GM23338 (cell line): Measurements from ENCODE around the gene MRPS24. TPM values are rescaled to one million over a fixed set of nuclear protein-coding genes. Genes with fewer than 3 reads are reported as not detected.

Experiments
- ATAC-seq: fragments of 200-7000 bp; cut with Tn5 transposase; 3 replicates; pipeline ENCODE4 v1.9.1; 2020
- DNase-seq: peaks from one replicate; pipeline ENCODE4 v3.0.0-alpha.2; 2015; ENCODE audit warnings: low spot score
- H2AFZ ChIP-seq: fragments of 200-600 bp; sonication (generic); 2 replicates; pipeline ENCODE4 v1.8.0; 2016; ENCODE audit warnings: antibody characterized with exemption, mild to moderate bottlenecking, moderate library complexity
- H3F3A ChIP-seq: fragments of 200-600 bp; sonication (generic); replicated peaks from 2 replicates; pipeline ENCODE4 v1.8.0; 2017; ENCODE audit warnings: antibody characterized with exemption, mixed run types, low read depth
- H3K27ac ChIP-seq: fragments of 200-600 bp; sonication (generic); 2 replicates; pipeline ENCODE4 v1.6.1; 2016; ENCODE audit warnings: low read depth
- H3K27me3 ChIP-seq: fragments of 200-600 bp; sonication (generic); 2 replicates; pipeline ENCODE4 v1.8.0; 2016; ENCODE audit warnings: mild to moderate bottlenecking, mixed run types, moderate library complexity; ENCODE audit not compliant: insufficient read depth
- H3K36me3 ChIP-seq: fragments of 200-600 bp; sonication (generic); 2 replicates; pipeline ENCODE4 v1.8.0; 2016; ENCODE audit warnings: mild to moderate bottlenecking; ENCODE audit not compliant: insufficient read depth
- H3K4me1 ChIP-seq: fragments of 200-600 bp; sonication (generic); 2 replicates; pipeline ENCODE4 v1.8.0; 2016; ENCODE audit warnings: mild to moderate bottlenecking, moderate library complexity; ENCODE audit not compliant: insufficient read depth
- H3K4me2 ChIP-seq: fragments of 200-600 bp; sonication (generic); 2 replicates; pipeline ENCODE4 v1.7.1; 2017; ENCODE audit warnings: mixed run types
- H3K4me3 ChIP-seq: fragments of 200-600 bp; sonication (generic); 2 replicates; pipeline ENCODE4 v1.6.1; 2016; ENCODE audit warnings: mixed run types
- H3K79me2 ChIP-seq: fragments of 200-600 bp; sonication (generic); replicated peaks from 2 replicates; pipeline ENCODE4 v1.8.0; 2017; ENCODE audit warnings: mild to moderate bottlenecking; ENCODE audit not compliant: insufficient read depth
- H3K9me2 ChIP-seq: fragments of 200-600 bp; sonication (generic); 2 replicates; pipeline ENCODE4 v1.8.0; 2017; ENCODE audit not compliant: insufficient read depth
- H4K20me1 ChIP-seq: fragments of 200-600 bp; sonication (generic); replicated peaks from 2 replicates; pipeline ENCODE4 v1.8.0; 2017; ENCODE audit warnings: mild to moderate bottlenecking; ENCODE audit not compliant: insufficient read depth
- H3K27ac Mint-ChIP-seq: 2 replicates; pipeline ENCODE4 v1.8.0; 2020; ENCODE audit warnings: inconsistent platforms, mild to moderate bottlenecking, moderate library complexity, mixed read lengths
- H3K27me3 Mint-ChIP-seq: 3 replicates; pipeline ENCODE4 v1.8.0; 2022; ENCODE audit warnings: low read depth, mild to moderate bottlenecking, moderate library complexity, mixed read lengths, inconsistent platforms; ENCODE audit not compliant: insufficient read depth, poor library complexity
- H3K36me3 Mint-ChIP-seq: 3 replicates; pipeline ENCODE4 v1.8.0; 2021; ENCODE audit warnings: low read depth, mild to moderate bottlenecking, inconsistent platforms, moderate library complexity, mixed read lengths
- H3K4me1 Mint-ChIP-seq: 3 replicates; pipeline ENCODE4 v1.8.0; 2020; ENCODE audit warnings: mild to moderate bottlenecking, inconsistent platforms, mixed read lengths
- H3K4me3 Mint-ChIP-seq: 3 replicates; pipeline ENCODE4 v1.8.0; 2021; ENCODE audit warnings: moderate library complexity, mild to moderate bottlenecking, inconsistent platforms, mixed read lengths
- H3K9me3 Mint-ChIP-seq: 3 replicates; pipeline ENCODE4 v1.8.0; 2020; ENCODE audit warnings: moderate library complexity, mild to moderate bottlenecking, inconsistent platforms, mixed read lengths
- CTCF ChIP-seq, 2 experiments: fragments of 200-600 bp in 1 of 2; sonication (generic) in 1 of 2; conservative IDR thresholded peaks; 2 replicates each; pipeline versions ENCODE4 v1.5.1 to v1.6.1; 2016 to 2017; ENCODE audit warnings: antibody characterized with exemption in 2 of 2, low read depth in 2 of 2, mild to moderate bottlenecking in 2 of 2, moderate library complexity in 1 of 2
- ETS1 ChIP-seq: IDR thresholded peaks from 2 replicates; pipeline ENCODE4 v1.6.1; 2016; ENCODE audit warnings: antibody characterized with exemption
- EZH2 ChIP-seq: fragments of 200-600 bp; sonication (generic); IDR thresholded peaks from one replicate; pipeline ENCODE4 v1.8.0; 2017; ENCODE audit warnings: antibody characterized with exemption, mild to moderate bottlenecking, low read depth; ENCODE audit not compliant: unreplicated experiment
- JUNB ChIP-seq: IDR thresholded peaks from one replicate; pipeline ENCODE4 v1.6.1; 2016; ENCODE audit warnings: antibody characterized with exemption; ENCODE audit not compliant: unreplicated experiment
- NANOG ChIP-seq: IDR thresholded peaks from 2 replicates; pipeline ENCODE4 v1.6.1; 2016; ENCODE audit warnings: antibody characterized with exemption, borderline replicate concordance
- POLR2AphosphoS5 ChIP-seq: IDR thresholded peaks from 2 replicates; pipeline ENCODE4 v1.6.1; 2016; ENCODE audit warnings: antibody characterized with exemption, low read depth
- REST ChIP-seq: IDR thresholded peaks from one replicate; pipeline ENCODE4 v1.6.1; 2018; ENCODE audit warnings: antibody characterized with exemption; ENCODE audit not compliant: unreplicated experiment
- STAT1 ChIP-seq: IDR thresholded peaks from one replicate; pipeline ENCODE4 v1.6.1; 2016; ENCODE audit warnings: antibody characterized with exemption; ENCODE audit not compliant: unreplicated experiment
- ZNF331 ChIP-seq: fragments of 250-450 bp; sonication (Bioruptor Pico); IDR thresholded peaks from 2 replicates; pipeline ENCODE4 v1.5.0; 2020; ENCODE audit warnings: low read depth, mild to moderate bottlenecking, moderate library complexity
- polyA plus RNA-seq: library from polyadenylated mRNA; unstranded; fragments of >200 nt; fragmentation: Nextera tagmentation; extraction: Ambion mirVana; gene quantifications from 2 replicates; pipeline ENCODE4 v1.2.1, GENCODE V29; 2016
- total RNA-seq: library from RNA; depleted of rRNA; stranded (reverse); fragments of >200 nt; shearing (Covaris generic); gene quantifications from 2 replicates; pipeline ENCODE4 v1.2.3, GENCODE V29; 2014

Gene MRPS24
- total and polyA plus RNA-seq, 2 experiments from 2014 or later, result 82.9 to 152 TPM

- Histone ChIP-seq H3K9me2 (no peaks in the 10 kb centered on the region), H3K4me2 (no peak overlapping the region), H3K79me2 (no peaks in the 10 kb centered on the region), H3K4me1 (no peaks in the 10 kb centered on the region), H3K36me3 (no peaks in the 10 kb centered on the region), H3K4me3 (no peak overlapping the region), H3F3A (no peaks in the 10 kb centered on the region), H3K27ac (no peak overlapping the region), H2AFZ (no peak overlapping the region), H3K27me3 (no peaks in the 10 kb centered on the region), H4K20me1 (no peaks in the 10 kb centered on the region)
- DNase-seq, result no peak
- peaks cover 4% of the 10 kb centered on the region for H3K36me3 Mint-ChIP-seq
- no peak overlapping the region for H3K4me3 Mint-ChIP-seq
- ATAC-seq, result no peak
- H3K9me3 Mint-ChIP-seq, result peaks cover 10% of the 10 kb centered on the region
- H3K27ac Mint-ChIP-seq, result no peak overlapping the region
- H3K27me3 Mint-ChIP-seq, result peaks cover 2% of the 10 kb centered on the region
- H3K4me1 Mint-ChIP-seq, result no peaks in the 10 kb centered on the region
- TF ChIP-seq ETS1 (no peak), JUNB (no peak), STAT1 (no peak), EZH2 (no peak), POLR2AphosphoS5 (no peak), REST (no peak), ZNF331 (CRISPR knock-in tag) (no peak)
Observed at GRCh38 chr7:43856316-43856715, 13.0 kb downstream of the MRPS24 start.

GRCh38 chr7:43855176-43855575 lies 14.1 kb downstream of the MRPS24 start:
- DNase-seq (no peak), ATAC-seq (no peak)
- no peak overlapping the region for H3K4me3 ChIP-seq
- no peaks in the 10 kb centered on the region for H3K27me3 ChIP-seq
- no peak overlapping the region for H3K4me2 ChIP-seq
- Mint-ChIP-seq H3K4me1 (no peaks in the 10 kb centered on the region), H3K36me3 (peaks cover 4% of the 10 kb centered on the region), H3K9me3 (peaks cover 10% of the 10 kb centered on the region), H3K4me3 (no peak overlapping the region), H3K27ac (no peak overlapping the region), H3K27me3 (peaks cover 2% of the 10 kb centered on the region)
- H2AFZ ChIP-seq, result no peak overlapping the region
- H3F3A ChIP-seq, result no peaks in the 10 kb centered on the region
- no peaks in the 10 kb centered on the region for H3K9me2 ChIP-seq
- H3K4me1 ChIP-seq, result no peaks in the 10 kb centered on the region
- H3K27ac ChIP-seq, result no peak overlapping the region
- no peaks in the 10 kb centered on the region for H4K20me1 ChIP-seq
- no peaks in the 10 kb centered on the region for H3K79me2 ChIP-seq
- H3K36me3 ChIP-seq, result no peaks in the 10 kb centered on the region
- TF ChIP-seq EZH2 (no peak), CTCF (conservative IDR thresholded peaks at IDR 0.05; ENCODE audit: low read depth in 2 of 2) (no peak), STAT1 (no peak), ETS1 (no peak), NANOG (no peak)
